Neural cell (in vitro differentiated cells): ENCODE results near the gene HEXIM1.

Experiments used
- CTCF ChIP-seq: fragments of 450-650 bp; IDR thresholded peaks from 2 replicates; pipeline ENCODE4 v1.5.1; 2014; ENCODE audit warnings: antibody characterized with exemption, mild to moderate bottlenecking, moderate library complexity; ENCODE audit not compliant: poor library complexity, severe bottlenecking
- POLR2AphosphoS5 ChIP-seq: IDR thresholded peaks from 2 replicates; pipeline ENCODE4 v1.6.1; 2012
- TAF1 ChIP-seq: IDR thresholded peaks from 2 replicates; pipeline ENCODE4 v1.6.1; 2012; ENCODE audit warnings: low read depth
- TF ChIP-seq, protein P1 (sequence below): IDR thresholded peaks from 2 replicates; pipeline ENCODE4 v1.6.1; 2012; ENCODE audit warnings: borderline replicate concordance

- TF ChIP-seq CTCF (no peak), POLR2AphosphoS5 (no peak), TAF1 (no peak)
- TF ChIP-seq, protein P1, sequence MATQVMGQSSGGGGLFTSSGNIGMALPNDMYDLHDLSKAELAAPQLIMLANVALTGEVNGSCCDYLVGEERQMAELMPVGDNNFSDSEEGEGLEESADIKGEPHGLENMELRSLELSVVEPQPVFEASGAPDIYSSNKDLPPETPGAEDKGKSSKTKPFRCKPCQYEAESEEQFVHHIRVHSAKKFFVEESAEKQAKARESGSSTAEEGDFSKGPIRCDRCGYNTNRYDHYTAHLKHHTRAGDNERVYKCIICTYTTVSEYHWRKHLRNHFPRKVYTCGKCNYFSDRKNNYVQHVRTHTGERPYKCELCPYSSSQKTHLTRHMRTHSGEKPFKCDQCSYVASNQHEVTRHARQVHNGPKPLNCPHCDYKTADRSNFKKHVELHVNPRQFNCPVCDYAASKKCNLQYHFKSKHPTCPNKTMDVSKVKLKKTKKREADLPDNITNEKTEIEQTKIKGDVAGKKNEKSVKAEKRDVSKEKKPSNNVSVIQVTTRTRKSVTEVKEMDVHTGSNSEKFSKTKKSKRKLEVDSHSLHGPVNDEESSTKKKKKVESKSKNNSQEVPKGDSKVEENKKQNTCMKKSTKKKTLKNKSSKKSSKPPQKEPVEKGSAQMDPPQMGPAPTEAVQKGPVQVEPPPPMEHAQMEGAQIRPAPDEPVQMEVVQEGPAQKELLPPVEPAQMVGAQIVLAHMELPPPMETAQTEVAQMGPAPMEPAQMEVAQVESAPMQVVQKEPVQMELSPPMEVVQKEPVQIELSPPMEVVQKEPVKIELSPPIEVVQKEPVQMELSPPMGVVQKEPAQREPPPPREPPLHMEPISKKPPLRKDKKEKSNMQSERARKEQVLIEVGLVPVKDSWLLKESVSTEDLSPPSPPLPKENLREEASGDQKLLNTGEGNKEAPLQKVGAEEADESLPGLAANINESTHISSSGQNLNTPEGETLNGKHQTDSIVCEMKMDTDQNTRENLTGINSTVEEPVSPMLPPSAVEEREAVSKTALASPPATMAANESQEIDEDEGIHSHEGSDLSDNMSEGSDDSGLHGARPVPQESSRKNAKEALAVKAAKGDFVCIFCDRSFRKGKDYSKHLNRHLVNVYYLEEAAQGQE = no peak
Measured at GRCh38 chr17:45155483-45155882, 7.2 kb downstream of the HEXIM1 start.
